Vagina (tissue), 2 donors: ENCODE results near the gene CPZ.

Experiments used
- CTCF ChIP-seq, 3 experiments: fragments of 450-650 bp in 2 of 3; fragments of 200-600 bp in 1 of 3; sonication (generic) in 1 of 3; IDR thresholded peaks; one replicate each; pipeline ENCODE4 v1.5.1; 2017 to 2019; ENCODE audit warnings: antibody characterized with exemption in 3 of 3, mild to moderate bottlenecking in 2 of 3, moderate library complexity in 2 of 3
- POLR2AphosphoS5 ChIP-seq, 2 donors: sonication (generic); formaldehyde crosslinking; IDR thresholded peaks; one replicate each; pipeline ENCODE4 v1.9.0; 2017; ENCODE audit warnings: antibody characterized with exemption in 2 of 2, mild to moderate bottlenecking in 2 of 2, low read depth in 1 of 2; ENCODE audit not compliant: insufficient read depth in 1 of 2

DNA sequence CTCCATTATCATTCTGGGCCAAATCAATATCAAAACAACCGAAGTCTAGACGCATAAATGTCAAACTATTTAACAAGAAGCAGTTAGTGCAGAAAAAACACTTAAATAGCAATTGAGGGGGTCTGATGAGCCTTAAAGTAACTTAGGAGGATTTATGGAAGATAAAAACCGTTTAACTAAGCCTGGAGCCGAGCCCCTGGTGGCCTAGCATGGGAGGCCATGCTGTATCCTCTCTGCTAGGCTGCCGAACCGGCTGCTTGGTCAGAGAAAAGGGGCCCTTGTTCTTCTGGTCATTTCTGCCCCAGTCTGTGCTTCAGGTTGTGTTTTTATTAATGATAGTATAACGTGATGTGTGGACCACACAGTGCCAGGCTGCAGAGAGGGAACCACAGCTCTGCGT is 72.4 kb downstream of the CPZ start:
- TF ChIP-seq CTCF (IDR thresholded peaks at IDR 0.05), result no peak
- no peak for TF ChIP-seq POLR2AphosphoS5 (IDR thresholded peaks at IDR 0.05; ENCODE audit: insufficient read depth in 1 of 2, low read depth in 1 of 2)
